PFSK-1 (cell line): ENCODE data around the gene CCDC87.
A peak's percentile ranks its signal among the peaks of the same experiment; 100 is the strongest.

Experiments used
- FOXP2 ChIP-seq: optimal IDR thresholded peaks from 2 replicates; pipeline ENCODE3; 2011; ENCODE audit warnings: borderline replicate concordance, control low read depth, inconsistent platforms; ENCODE audit not compliant: insufficient read depth; ENCODE audit errors: extremely low read length, extremely low read depth
- POLR2AphosphoS5 ChIP-seq: IDR thresholded peaks from 2 replicates; pipeline ENCODE4 v1.6.1; 2012; ENCODE audit warnings: low read depth, mild to moderate bottlenecking, control low read depth, low read length, moderate library complexity
- SIN3A ChIP-seq: IDR thresholded peaks from 2 replicates; pipeline ENCODE4 v1.6.1; 2012; ENCODE audit warnings: mild to moderate bottlenecking, low read length, moderate library complexity, borderline replicate concordance; ENCODE audit not compliant: insufficient read depth
- TAF1 ChIP-seq: IDR thresholded peaks from 2 replicates; pipeline ENCODE4 v1.6.1; 2012; ENCODE audit warnings: low read length, control low read depth, borderline replicate concordance; ENCODE audit not compliant: insufficient read depth
- TF ChIP-seq, protein P1 (sequence below), 2 experiments: IDR thresholded peaks; 2 replicates each; pipeline versions ENCODE4 v1.6.1 to v1.8.0; 2011 to 2012; ENCODE audit warnings: low read depth in 2 of 2, low read length in 2 of 2, control low read depth in 1 of 2, inconsistent platforms in 1 of 2, mild to moderate bottlenecking in 1 of 2, moderate library complexity in 1 of 2; ENCODE audit not compliant: insufficient read depth in 1 of 2

CCDC87 gene

DNA sequence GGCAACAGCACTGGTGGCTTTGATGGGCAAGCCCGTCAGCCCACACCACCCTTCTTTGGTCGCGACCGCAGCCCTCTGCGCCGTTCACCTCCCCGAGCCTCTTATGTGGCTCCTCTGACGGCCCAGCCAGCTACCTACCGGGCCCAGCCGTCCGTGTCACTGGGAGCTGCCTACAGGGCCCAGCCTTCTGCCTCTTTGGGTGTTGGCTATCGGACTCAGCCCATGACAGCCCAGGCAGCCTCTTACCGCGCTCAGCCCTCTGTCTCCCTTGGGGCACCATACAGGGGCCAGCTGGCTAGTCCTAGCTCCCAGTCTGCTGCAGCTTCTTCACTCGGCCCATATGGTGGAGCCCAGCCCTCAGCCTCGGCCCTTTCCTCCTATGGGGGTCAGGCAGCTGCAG, 31.6 kb upstream of the CCDC87 start:
- TF ChIP-seq FOXP2 = no peak
- TF ChIP-seq POLR2AphosphoS5 = no peak
- TF ChIP-seq SIN3A = no peak
- TF ChIP-seq, protein P1, sequence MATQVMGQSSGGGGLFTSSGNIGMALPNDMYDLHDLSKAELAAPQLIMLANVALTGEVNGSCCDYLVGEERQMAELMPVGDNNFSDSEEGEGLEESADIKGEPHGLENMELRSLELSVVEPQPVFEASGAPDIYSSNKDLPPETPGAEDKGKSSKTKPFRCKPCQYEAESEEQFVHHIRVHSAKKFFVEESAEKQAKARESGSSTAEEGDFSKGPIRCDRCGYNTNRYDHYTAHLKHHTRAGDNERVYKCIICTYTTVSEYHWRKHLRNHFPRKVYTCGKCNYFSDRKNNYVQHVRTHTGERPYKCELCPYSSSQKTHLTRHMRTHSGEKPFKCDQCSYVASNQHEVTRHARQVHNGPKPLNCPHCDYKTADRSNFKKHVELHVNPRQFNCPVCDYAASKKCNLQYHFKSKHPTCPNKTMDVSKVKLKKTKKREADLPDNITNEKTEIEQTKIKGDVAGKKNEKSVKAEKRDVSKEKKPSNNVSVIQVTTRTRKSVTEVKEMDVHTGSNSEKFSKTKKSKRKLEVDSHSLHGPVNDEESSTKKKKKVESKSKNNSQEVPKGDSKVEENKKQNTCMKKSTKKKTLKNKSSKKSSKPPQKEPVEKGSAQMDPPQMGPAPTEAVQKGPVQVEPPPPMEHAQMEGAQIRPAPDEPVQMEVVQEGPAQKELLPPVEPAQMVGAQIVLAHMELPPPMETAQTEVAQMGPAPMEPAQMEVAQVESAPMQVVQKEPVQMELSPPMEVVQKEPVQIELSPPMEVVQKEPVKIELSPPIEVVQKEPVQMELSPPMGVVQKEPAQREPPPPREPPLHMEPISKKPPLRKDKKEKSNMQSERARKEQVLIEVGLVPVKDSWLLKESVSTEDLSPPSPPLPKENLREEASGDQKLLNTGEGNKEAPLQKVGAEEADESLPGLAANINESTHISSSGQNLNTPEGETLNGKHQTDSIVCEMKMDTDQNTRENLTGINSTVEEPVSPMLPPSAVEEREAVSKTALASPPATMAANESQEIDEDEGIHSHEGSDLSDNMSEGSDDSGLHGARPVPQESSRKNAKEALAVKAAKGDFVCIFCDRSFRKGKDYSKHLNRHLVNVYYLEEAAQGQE (IDR thresholded peaks at IDR 0.05; ENCODE audit: insufficient read depth in 1 of 2, low read depth in 2 of 2, low read length in 2 of 2) = no peak
- no peak for TF ChIP-seq TAF1

DNA sequence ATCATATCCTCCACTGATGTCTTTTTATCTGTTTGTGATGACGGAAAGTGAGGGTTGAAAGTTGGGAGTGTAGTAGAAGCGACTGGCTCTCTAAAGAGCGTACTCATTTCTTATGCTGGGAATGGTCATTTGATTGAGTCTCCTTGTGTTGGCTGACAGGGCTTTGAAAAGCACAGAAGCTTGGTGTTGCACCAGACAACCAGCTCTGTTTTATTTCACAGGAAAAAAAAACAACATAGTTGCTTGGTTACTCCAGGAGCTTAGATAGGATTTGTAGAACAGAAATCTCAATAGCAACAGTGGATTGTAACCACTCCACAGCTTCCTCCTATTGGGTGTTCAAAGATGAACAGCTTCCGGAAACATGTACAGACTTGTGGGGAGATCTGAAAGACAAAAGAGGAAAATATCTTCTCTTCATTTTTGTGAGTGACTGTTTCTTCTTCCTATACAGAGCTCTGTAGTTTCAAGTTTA, 26.3 kb upstream of the CCDC87 start:
- no peak for TF ChIP-seq TAF1
- no peak for TF ChIP-seq POLR2AphosphoS5
- TF ChIP-seq, protein P1 (IDR thresholded peaks at IDR 0.05; ENCODE audit: insufficient read depth in 1 of 2, low read depth in 2 of 2, low read length in 2 of 2) = no peak
- TF ChIP-seq FOXP2 = no peak
- TF ChIP-seq SIN3A = no peak

DNA sequence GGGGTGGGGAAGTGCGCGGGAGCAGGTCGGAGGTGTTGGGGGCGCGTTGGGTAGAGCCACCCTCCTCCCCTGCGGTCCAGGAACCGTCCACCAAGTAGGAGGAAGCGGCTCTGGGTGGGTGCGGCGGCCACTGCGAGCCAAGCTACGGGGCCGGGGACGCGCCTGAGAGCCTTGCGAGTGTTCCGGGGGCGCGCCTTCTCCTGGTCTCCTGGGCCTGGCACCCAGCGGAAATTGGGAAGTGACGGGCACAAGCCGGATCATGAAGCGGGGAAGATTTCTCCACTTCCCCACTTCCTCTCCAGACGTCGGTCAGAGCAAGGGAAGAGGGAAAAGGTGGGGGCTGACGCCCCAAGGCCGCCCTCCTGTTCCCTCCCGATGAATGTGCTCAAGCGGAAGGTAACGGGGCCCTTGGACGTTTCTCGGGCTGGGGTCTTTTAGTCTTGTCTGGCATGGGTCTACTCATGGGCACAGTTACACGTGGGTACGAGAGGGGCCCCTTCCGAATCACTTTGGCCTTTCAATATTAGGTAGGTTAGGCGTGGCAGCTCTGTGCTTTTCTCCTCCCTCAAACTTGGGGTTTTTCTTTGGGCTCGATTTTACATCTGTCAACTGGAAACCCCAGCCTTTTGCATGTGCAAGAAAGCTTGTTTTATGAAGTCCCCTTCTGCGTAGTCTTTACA, 24.4 kb upstream of the CCDC87 start:
- TF ChIP-seq, protein P1 (IDR thresholded peaks at IDR 0.05; ENCODE audit: insufficient read depth in 1 of 2, low read depth in 2 of 2, low read length in 2 of 2) = no peak
- TF ChIP-seq FOXP2 (no peak), SIN3A (0 out of 2 replicates have a peak, but pooled peaks have one; percentile 18), TAF1 (no peak)

DNA sequence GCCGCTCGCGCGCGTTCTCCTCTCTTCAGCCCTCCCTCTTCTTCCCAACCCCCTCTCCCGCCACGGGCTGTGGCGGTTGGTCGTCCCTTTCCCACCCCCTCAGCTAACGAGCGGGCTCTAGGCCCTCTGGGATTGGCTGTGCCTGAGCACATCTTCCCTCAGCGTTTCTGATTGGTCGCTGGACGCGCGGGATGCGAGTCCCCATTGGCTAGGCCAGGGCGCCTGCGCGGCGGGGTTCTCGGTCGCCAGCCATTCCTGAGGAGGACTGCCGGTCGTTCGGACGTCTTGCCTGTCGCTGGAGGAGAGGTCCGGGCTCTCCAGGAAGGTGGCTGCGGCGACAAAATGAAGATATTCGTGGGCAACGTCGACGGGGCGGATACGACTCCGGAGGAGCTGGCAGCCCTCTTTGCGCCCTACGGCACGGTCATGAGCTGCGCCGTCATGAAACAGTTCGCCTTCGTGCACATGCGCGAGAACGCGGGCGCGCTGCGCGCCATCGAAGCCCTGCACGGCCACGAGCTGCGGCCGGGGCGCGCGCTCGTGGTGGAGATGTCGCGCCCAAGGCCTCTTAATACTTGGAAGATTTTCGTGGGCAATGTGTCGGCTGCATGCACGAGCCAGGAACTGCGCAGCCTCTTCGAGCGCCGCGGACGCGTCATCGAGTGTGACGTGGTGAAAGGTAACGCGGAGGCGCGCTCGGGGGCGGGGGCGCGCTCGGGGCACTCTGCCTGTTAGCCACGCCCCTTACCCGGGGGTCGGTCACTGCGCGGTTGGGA, 23.7 kb upstream of the CCDC87 start, which contains the start of gene RBM14:
Gene RBM14 (plus strand): TSS at position 252 of the 776 bp plus-strand sequence. CDS start 91 bp downstream, at position 343.
- TF ChIP-seq POLR2AphosphoS5 = peak; percentile 99
- peak; percentile 98 for TF ChIP-seq TAF1
- TF ChIP-seq FOXP2 = peak; percentile 16
- 0 out of 2 replicates have a peak, but pooled peaks have one; percentile 9 for TF ChIP-seq SIN3A
- TF ChIP-seq, protein P1 (IDR thresholded peaks at IDR 0.05; ENCODE audit: insufficient read depth in 1 of 2, low read depth in 2 of 2, low read length in 2 of 2) = peak; percentile 39 to 43; a peak in 2 of 4 replicates
